Epidermal melanocyte (primary cell): ENCODE data around the gene RCE1.

ENCODE experiments used
- DNase-seq: peaks from one replicate; pipeline ENCODE4 v3.0.0; 2011; ENCODE audit warnings: low spot score; ENCODE audit not compliant: insufficient read length

RCE1 gene

DNA sequence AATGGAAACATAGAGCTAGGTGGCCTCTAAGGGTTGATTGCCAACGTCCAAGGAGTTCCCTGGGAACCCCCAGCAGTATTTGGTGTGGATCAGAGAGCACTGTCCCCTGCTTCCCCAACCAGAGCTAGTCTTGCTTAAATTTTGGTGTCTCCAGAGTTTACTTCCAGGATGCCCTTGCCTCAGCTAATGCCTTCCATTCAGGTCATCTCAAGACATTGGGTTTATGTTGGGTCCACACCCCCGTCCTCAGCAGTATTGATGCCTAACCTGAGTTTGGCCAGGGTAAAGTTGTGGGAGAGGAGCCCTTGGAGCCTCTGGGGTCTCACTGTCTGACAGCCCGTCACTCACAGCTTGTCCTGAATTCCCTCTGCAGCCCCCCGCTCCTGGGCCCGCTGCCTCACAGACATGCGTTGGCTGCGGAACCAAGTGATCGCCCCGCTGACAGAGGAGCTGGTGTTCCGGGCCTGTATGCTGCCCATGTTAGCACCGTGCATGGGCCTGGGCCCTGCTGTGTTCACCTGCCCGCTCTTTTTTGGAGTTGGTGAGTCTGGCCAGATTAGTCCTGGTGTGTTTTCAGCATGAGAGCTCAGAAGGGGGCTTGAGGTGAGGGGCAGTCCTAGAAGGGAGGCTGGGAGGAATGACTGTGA lies 1.4 kb downstream of the RCE1 start:
- no peak for DNase-seq

GRCh38 chr11:66845143-66845875 lies 2.1 kb downstream of the RCE1 start:
- DNase-seq = no peak

- no peak for DNase-seq
These were observed 2.6 kb downstream of the RCE1 start for GRCh38 chr11:66845876-66846212.

- DNase-seq = no peak
These were observed 3.4 kb downstream of the RCE1 start for GRCh38 chr11:66846671-66847091.

GRCh38 chr11:66847461-66848232 lies 4.4 kb downstream of the RCE1 start:
- no peak for DNase-seq

DNA sequence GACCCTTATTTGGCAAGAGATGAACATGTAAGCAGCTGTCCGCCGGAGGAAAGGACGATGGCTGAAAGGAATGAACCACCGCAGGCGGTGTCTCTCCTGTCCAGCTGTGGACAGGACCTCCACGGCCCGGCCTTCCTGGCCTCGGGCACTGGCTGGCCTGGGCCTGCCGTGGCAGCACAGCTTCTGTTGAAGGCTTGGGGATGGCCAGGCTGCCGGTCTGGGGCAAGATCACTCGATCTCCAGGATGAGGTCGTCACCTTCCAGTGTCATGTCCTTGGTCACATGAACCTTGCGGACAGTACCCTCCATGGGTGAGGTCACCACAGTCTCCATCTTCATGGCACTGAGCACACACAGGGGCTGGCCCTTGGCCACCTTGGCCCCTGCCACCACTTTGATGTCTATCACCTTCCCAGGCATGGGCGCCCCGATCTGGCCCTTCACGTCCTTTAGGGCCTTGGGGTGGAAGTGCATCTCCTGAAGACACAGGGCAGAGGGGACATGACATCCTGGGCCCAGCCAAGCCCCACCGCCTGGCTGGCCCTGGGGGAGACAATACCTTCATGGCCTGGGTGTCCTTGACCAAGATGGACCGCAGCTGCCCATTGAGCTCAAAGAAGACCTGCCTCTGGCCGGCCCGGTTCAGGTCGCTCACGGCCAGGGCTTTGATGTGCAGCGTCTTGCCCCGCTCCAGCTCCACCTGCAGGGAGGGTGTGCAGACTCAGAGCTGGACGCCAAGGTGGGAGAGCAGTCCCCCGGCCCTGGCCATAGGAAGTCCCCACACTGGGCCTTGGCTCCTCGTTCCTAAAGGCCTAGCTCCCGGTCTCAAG lies 5.6 kb downstream of the RCE1 start:
- DNase-seq = no peak

GRCh38 chr11:66849501-66850234 lies 6.4 kb downstream of the RCE1 start:
- no peak for DNase-seq

GRCh38 chr11:66850235-66850587 lies 7.0 kb downstream of the RCE1 start:
- no peak for DNase-seq

DNA sequence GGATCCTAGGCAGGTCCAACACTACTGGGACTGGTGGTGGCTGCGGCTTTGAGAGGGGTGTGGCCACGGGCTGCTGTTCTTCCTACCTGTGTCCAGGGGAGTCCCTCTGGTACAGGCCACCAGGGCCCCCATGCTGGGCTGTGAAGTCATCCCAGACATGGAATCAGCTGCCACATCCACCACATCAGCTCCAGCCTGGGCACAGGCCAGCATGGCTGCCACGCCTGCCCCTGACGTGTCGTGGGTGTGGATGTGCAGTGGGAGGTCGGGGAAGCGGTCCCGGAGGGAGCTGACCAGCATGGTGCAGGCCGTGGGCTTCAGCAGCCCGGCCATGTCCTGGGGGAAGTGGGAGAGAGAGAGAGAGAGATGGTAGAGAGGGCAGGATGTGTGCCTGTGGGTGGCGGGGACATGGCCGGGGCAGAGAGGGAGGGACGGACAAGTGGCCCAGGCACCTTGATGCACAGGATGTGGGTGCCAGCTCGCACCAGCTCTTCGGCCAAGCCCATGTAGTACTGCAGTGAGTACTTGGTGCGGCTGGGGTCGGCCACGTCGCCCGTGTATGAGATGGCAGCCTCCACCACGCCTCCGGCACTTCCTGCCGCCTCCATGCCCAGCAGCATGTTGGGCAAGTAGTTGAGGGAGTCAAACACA lies 7.5 kb downstream of the RCE1 start:
- no peak for DNase-seq

- DNase-seq = no peak
These were observed 8.0 kb downstream of the RCE1 start for GRCh38 chr11:66851239-66851596.

DNA sequence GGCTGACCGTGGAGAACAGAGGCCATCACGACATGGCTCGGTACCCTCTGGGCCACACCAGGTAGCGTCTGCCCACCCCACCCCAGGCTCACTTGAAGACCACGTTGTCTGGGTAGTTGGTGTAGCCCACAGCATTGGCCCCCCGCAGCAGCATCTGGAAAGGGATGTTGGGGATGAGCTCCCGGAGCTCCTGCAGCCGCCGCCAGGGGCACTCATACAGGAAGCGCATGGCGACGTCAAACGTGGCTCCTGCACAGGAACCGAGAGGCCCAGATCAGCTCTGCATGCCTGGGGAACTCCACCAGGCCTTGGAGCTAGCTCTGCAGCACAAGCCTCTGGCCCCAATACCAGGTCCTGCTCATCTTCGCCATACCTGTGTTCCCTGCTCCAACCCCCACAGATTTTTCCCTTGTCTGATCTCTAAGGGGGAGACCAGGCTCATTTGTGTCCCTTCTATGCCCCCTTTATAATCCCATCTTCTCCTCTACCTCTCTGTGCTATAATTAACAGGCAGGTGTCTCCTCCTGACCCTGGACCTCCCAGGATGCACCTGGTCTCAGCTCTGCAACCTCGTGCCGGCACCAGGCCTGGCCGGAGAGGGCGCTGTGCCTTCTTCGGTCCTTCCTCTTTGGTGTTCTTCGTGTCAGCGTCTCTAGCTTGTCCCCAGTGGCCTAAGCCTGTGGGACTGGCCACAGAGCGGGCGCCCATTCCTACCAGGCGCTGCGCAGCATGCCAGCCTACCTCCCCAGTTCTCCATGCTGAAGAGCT lies 8.6 kb downstream of the RCE1 start:
- no peak for DNase-seq

DNA sequence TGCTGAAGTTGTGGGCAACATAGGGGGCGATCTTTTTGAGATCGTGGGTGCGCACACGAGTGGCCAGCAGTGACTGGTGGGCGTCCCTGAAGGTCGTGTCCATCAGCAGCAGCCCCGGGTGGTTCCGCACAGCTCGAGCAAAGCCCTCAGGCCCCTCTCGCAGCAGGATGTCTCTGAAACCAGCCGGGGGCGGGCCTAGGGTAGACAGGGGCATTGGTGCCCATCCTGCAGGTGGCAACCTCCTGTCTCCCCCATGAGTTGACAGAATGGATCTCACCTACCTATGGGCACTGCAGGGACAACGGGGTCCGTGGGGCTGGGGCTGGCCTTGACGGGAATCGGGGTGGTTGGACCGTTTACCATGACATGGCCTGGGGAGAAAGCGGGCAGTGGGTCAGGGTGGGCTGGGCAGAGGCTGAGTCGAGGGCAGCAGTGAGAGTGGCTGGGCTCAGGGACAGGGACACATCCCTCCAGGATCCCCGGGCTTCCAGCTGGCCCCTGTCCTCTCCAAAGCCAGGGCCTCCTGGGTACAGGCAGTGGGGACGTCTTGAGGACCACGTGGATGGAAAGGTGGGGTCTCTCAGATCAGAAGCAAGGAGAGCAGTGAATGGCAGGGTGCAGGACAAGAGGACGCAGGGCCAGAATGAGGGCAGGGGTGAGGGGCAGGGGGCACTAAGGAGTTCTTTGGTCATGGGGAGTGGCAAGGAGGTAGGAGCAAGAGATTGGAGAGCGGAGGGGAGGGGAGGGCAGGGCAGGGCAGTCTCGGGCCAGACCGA lies 9.4 kb downstream of the RCE1 start:
- no peak for DNase-seq

- DNase-seq = no peak
These were observed 10.3 kb downstream of the RCE1 start for GRCh38 chr11:66853242-66854229.

GRCh38 chr11:66854231-66854661 lies 11.0 kb downstream of the RCE1 start:
- DNase-seq = no peak

DNA sequence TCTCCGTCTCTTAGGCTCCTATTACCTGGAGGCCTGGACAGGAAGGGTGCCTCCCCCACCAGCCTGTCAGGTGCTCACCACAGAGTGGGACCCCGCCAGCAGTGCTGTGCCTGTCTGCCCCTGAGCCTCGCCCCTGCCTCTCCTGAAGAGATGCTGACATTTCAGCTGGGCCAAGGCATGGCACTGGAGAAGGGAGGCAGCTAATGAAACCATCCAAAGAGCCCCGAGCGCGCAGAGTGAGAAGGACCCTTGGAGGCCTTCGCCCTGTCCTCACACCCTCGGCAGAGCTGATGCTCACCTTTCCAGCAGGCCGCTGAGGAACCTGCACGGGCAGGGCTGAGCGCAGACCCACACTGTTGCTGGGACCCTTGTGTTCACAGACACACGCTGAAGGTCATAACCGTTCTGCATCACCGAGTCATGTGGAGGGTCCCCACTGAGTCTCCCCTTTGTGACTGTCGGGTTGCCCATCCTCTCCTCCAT lies 11.5 kb downstream of the RCE1 start:
- no peak for DNase-seq

DNA sequence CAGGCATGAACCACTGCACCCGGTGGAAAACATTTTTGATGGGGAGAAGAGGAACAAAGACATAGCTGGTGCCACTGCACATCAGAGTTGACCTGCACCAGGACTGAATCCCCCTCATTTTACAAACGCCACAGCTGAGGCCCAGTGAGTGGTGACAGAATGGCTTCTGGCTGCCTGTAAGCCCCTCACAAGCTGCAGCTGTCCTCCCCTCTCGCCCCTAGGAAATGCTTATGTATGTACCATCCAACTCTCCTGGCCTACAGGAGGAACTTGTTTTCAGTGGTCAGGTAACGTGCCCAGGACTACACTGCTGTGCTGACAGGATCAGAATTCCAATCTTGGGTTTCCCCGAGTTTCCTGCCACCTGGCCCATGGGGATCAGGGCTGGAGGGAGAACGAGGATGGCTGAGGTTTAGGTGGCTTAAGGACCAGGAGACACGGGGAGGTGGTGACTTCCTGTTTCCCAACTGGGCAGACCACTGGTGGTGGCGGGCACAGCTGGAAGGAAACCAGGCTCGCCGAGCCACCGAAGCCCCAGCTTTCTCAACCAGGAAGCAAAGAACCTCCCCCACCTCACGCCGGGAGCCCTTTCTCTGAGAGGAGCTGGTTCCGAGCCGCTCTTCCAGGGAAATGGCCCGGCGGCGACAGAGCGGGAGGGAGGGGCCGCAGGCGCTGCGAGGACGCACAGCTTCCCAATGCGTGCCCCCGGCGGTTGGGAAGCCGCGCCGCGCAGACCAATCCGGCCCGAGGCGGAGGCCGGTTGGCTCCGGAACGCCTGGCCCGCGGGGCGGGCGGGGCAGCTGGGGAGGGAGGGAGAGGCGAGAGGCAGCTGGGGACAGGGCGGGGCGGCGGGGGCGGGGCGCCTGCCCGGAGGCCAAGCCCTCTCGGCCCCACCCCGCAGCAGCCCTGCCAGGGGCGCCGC lies 12.6 kb downstream of the RCE1 start:
- DNase-seq = peak; percentile 99
